Measurements from ENCODE around the gene ATG16L2.
"Not testable (repeated sequence)": the region's sequence is repeated elsewhere in the genome, so short reads cannot be mapped to it uniquely, and the experiment has no call there.

ATG16L2 gene

DNA sequence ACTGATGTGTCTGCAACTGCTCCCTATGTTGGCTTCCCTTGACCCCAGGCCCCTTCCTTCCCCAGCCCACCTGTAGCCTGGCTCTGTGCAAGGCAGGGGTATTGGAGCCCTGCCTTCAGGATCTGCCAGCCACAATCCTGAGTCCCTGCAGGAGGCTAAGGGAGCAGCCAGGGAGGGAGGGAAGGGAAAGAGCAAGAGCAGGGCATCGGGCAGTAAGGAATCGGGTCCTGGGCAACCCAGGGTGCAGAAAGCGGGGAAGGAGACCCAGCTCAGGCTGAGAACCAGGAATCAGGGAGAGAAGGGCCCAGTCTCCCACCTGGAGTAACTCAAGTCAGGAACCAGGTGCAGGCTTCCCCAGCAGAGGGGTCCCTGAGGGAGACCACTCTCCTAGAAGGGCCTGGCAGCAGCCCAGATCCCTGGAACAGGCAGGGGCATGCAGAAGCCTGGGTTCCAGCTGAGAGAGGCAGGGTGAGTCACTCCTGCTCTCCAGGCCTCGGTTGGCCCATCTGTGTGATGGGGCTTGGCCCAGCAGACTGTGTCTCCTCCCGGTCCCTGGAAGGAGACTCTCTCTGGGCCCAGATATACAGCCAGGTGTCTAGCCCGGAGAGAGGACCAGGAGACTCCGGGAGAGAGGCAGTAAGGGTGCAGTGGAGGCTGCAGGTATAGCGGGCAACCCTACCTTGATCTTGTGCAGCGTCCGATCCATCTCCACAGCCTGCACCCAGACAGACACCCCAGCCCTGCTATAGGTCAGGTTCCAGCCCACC is 33.7 kb upstream of the ATG16L2 start:
- no peak for DNase-seq

DNA sequence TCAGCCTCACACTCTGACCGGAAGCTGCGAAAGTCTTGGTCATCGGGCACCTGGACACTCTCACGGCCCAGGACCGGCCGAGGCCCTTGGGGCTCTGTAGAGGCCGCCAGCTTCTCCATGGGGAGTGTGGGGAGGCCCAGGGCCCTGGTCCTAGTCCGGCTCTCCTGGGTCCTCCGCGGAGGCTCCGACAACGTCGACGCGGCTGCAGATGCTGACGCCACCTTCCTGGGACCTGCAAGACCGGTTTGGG is 33.2 kb upstream of the ATG16L2 start:
- DNase-seq, result no peak

DNA sequence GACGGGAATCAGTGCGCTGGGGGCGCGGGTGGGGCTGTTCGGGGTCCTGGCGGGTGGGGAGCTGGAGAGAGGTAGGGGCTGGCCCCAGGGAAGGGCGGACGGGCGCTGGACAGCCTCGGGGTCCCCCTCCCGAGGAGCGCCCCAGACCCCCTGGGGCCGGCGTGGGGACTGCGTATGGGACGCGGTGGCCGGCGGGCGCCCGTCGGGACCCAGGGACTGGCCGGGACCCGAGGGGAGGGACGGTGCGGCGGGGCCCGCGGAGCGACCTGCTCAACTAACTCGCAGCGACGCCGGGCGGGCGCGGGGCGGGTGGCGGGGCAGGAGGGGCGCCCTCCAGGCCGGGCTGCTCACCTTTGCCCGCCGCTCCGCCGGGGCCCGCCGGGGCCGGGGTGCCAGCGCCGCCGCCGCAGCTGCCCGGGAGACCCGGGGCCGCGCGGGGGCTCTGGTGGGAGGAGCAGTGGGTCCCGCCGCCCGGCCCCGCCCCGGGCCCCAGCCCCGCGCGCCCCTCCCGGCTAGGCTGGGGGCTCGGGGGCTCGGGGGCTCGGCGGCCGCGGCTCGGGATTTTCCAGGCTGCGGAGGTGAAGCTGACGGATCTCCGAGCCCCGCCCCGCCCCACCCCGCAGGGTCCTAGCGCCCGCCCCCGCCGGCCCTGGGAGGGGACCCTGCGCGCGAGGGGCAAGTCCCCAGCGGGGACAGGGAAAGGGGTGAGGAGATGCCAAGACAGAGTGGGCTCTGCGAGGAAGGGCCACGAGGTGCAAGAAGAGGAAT is 32.7 kb upstream of the ATG16L2 start:
- DNase-seq, result peak; percentile 49

DNA sequence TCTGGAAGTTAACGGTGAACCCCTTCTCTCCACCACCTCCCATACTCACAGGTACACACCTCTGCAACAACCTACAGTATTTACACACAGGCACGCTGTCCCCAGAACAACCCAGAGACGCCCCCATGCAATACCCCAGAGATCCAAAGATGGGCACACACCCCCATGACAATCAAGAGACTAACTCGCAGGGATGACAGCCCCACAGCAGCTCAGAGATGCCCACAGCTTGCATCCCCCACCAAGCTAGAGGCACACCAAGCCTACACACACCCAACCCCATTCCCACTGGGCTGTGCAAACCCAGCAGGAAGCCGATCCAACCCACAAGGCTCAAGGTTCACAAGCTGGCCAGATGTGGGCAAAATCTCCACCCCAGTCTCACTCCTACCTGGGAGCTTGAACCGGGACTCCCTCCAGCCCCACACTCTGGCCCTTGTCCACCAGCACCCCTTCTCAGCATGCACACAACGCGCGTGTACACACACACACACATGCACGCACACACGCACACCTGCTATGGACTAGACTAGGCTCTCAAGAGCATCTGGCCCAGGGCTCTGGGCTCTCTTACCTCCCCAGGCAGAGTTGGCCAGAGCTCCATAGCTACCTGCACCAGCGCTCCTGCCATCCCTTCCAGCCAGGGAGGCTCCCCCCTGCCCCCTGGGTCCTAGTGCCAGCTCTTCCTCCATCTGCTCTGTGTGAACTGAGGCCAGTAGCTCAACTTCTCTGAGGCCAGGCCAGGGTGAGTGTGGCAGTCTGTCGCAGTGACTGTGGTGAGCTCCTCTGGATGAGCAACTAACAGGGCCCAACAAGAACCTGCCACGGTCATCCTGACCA is 31.9 kb upstream of the ATG16L2 start:
- no peak for DNase-seq

DNA sequence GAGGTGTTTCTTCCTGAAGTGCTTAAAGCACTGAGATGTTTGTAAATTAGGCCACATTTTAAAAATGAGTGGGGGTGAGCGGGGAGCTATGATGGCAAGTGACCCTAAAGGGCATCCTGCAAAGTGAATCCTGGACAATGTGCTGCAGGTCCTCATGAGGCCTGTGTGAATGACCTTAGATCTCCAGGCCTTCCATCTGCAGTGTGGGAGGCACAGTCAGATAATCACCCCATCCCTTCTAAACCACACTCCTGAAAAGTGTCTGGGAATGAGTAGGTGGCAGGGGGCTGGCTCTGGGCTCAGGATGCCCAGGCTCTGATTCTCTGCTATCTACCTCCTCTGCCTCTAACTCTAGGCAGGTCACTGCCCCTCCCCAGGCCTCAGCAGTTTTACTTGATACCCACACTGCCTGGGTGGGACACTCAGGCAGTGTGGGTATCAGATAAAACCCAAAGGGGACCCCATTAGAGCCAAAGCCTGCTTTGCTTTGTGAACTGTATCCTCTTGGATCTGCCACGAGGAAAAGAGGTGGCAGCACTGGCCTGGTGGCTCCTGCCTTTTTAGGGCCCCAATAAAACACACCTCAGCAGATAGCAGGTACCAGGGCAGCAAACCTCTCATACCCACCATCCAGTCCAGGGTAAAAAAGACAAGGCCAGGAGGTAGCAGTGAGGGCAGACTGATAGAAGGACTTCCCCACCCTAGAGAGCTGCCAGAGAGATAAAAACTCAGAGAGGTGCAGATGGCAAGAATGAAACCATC is 30.9 kb upstream of the ATG16L2 start:
- no peak for DNase-seq

DNA sequence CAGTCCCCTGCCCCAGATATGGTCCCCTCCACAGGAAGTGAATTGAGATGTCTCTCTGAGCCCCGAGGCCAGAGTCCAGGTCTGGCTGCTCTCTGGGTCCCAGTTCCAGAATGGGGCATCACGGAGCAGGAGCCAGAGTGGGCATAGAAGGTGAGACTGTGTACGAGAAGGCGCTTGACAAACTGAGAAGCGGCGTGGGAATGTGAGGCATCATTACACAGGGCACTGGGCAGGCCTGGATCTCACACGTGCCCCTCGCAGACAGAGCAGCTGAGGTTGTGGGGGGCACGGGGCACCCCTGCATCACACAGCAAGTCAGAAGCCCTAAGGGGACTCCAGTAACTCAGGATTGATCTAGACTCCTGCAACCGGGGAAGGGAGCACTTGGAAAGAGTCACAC is 29.5 kb upstream of the ATG16L2 start:
- no peak for DNase-seq

DNA sequence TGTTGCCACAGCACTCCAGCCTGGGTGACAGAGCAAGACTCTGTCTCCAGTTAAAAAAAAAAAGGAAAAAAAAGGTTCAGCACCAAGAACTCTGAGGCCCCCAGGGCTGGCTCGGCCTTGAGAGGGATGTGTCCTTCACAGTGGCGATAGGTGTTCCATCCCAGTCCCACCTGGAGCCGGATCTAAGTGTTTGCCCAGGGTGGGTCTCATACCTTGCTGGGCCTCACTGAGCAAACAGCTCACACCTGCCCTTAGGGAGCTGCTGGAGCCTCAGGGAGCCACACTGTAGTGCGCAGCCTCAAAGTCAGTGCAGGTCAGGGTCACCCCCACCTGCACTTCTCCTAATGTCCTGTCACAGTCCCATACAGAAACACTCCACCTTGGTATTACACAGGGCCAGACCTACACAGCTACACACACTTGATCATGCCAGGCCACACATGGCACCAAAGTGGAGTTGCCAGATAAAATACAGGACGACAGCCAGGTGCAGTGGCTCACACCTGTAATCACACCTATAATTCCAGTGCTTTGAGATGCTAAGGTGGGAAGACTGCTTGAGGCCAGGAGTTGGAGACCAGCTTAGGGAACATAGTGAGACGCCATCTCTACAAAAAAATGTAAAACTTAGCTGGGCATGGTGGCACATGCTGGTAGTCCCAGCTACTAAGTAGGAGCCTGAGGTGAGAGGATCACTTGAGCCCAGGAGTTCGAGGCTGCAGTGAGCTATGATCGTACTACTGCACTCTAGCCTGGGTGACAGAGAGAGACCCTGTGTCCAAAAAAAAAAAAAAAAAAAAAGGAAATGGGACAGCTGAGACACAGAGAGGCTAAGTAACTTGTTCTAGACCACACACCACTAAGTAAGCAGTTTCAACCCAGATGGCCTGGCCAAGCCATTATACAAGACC is 27.7 kb upstream of the ATG16L2 start:
- no peak for DNase-seq

DNA sequence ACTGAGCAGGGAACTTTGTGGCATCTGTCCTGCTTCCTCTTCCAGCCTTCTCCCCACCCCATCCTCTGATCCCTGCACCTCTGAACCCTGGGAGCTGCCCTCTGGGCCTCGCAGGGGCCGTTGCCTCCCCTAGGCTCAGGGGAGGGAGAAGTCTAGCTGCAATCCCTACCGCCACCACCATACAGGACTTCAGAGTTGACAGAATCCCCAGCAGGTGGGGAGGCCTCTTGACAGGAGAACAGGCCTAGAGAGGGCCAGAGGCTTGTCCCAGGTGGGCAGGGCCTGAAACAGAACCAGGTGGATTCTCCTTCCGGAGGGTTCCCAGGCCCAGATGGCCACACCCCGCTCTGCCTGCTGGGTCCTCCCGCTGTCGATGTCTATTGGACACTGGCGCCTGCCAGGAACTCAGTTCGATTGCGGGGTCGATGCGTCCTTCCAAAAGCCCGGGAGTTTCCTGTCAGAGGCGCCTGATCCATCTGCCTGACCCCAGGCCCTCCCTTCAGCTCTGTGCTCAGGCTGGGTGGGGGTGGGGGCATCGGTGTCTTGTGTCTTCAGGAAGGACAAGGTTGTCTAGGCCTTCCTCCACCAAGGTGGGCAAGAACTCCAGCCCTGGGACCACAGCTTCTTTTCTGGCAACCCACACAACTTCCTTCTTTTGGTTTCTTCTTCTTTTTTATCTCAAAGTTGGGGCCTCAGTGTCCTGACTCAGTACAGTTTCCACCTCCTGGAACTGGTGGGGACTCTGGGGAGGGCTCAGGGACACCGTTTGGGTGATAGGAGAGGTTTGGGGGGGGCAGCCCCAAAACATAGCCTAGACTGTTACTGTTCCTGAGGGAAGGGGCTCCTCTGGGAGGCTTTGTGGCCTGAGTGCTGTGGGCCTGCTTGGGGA is 26.8 kb upstream of the ATG16L2 start:
- peak; percentile 36 for DNase-seq

DNA sequence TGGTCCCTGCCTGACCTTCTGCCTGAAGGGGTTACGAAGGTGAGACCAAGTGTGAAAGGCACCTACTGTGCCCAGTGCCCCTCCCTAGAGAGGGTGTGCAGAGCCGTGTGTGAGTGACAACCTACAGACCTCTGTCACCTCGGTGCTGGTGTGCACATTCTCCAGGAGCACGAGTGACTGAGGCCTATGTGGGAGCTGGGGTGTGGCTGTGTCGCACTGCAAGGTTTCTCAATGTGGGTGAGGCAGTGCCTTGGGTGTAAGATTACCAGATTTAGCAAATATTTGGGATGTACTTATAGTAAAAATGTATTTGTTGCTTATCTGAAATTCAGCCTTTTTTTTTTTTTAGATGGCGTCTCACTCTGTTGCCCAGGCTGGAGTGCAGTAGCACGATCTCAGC is 26.0 kb upstream of the ATG16L2 start:
- no peak for DNase-seq

DNA sequence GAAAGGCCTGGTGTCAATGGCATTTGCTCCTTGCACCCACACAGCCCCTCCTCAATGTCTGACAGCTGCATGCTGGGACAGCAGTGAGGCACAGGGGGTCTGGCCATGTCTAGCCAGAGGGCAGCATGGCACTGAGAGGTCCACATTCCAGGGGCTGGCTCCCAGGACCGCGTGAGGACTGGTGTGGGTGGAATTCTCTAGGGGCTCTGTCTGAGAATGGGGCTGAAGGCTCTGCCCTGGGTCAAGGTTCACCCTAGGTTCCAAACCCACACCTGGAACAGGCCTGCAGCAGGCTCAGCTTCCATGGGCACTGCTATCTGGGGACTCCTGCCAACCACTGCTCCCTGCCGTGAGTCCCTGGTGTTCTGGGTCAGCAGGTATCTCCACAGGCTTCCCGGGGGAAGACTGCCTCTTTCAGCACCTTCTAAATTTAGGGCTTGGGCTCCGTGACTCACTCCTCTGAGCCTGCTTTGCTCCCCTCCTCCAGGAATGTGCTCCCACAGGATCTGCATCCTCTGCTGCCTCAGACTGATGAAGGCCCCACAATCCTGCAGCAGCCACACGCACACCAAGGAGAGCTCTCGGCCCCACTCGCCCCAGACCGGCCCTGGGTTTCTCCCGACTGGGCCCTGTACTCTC is 24.6 kb upstream of the ATG16L2 start:
- no peak for DNase-seq

DNA sequence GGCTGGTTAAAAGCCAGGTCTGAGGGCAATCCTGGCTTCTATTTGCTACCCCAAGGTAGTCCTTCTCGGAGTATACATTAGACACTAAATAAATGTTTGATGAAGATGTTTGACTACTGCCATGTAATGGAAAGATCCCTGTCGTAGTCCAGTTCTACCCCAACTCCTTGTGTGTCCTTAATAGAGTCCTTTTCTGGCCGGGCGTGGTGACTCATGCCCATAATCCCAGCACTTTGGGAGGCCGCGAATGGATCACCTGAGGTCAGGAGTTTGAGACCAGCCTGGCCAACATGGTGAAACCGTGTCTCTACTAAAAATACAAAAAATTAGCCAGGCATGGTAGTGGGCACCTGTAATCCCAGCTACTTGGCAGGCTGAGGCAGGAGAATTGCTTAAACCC is 23.0 kb upstream of the ATG16L2 start:
- not testable (repeated sequence) for DNase-seq

DNA sequence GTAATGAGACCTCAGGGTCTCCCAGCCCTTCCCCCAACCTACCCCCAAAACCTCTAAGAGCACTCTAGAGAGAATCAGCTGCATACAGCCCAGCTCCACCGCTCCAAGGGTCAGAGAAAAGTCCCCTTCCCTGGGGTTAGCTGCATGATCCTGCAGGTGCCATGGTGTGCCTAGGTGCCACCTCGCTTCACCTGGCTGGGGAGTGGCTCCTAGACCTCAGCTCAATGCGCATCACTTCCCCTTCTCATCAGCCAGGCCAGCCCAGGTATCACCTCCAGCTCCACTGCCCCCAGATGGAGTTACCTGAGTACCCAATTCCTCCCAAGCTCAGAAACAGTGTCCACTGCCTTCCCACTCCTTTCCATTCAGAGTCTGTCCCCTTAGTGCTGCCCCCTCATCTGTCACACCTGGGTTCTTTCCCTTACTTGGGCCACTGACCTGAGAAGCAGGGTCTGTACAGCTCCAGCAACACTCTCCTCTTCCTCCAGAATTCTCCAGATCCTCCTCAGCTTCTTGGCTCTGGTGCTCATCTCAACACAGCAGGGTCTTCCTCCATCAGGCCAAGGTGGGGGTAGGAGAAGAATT is 21.7 kb upstream of the ATG16L2 start:
- no peak for DNase-seq

DNA sequence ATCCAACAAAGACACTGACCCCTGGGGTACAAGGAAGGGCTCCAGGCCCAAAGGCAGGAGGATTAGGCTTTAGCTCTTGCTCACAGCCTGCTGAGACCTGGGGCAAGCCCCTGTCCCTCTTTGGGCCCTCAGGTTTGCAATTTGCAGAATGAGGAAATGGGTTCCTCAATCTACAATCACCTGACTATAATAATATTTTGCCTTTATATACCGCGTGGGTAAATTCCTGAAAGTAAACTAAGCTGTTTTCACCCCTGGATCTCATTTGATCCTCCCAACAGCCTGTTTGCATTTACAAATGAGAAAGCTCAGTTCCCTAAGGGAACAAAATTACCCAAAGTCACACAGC is 21.2 kb upstream of the ATG16L2 start:
- no peak for DNase-seq

DNA sequence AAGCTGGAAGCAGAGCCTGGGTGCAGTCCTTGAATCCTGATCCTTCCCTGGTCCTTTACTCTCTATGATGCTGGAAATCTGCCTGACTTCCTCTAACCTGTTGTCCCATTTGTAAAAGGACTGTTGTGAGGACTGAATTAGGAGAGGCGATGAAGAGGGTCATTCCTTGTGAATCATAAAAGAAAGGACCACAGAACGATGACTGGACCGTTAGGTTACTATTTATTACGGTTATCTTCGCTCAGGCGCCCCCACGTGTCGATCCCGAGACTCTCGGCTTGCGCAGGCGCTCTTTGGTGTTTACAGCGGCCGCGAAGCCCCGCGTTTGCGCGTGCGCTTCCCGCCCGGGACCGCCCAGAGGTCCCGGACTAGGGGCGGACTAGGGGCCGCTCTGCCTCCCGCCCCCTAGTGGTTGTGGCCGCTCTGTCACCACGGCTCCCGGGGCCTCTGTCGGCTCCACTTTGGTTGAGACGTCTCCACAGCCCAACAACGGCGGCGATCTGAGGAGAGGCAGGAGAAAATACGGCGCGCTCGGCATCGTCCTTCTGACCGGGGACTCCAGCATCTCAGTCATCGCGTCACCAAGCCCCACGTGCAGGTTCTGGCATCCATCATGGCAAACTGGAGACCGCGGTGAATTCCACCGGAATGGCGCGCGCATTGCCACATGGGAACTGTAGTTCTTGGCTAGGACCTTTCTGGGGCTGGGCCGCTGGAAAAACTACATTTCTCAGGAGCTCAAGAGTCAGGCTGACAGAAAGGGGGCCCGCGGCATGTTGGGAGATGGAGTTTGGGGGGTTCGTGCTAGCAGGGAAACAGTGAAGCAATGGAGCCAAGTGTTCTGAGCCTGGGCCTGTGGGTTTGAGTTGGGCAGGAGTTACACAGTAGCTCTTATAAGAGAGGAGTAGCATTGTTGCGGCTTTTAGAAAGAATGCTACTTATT is 20.5 kb upstream of the ATG16L2 start, which contains the start of gene STARD10:
STARD10 (minus strand) TSS at position 623 of the 943 bp plus-strand sequence. CDS start 12,866 bp downstream, outside the sequence.
- DNase-seq, result peak; percentile 95

DNA sequence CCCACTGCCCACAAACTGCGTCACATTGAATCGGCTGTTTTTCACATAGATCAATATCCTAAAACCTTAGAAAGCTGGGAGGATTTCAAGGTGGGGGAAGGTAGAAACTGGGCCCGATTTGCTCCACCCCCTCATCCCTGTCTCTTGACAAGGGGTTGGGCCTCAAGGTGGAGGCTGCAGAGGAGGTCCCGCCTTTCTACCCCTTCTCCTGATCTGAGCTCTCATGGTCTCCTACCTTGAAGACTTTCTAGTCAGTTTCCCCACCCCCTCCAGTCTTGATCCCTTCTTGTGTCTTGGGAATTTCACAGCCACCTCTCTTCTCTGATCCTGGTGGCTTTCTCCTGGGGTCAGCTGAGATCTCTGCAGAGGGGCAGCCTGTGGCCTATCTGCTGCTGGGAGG is 15.8 kb upstream of the ATG16L2 start:
- DNase-seq, result no peak

DNA sequence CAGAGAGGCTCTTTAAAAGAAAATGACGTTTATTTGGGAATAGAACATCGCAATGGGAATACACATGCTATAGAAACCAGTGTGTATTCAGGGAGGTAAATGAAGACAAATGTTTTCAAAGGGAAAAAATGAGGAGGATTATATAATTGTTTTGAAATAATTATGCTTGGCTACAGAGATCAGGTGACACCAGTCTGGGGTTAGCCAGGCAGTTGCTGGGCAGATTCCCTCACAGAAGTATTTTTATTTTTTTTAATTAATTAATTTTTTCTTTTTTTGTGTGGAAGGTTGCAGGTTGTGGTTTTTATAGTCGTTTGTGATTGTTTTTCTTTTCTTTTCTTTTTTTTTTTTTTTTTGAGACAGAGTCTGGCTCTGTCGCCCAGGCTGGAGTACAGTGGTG is 14.8 kb upstream of the ATG16L2 start:
- no peak for DNase-seq

DNA sequence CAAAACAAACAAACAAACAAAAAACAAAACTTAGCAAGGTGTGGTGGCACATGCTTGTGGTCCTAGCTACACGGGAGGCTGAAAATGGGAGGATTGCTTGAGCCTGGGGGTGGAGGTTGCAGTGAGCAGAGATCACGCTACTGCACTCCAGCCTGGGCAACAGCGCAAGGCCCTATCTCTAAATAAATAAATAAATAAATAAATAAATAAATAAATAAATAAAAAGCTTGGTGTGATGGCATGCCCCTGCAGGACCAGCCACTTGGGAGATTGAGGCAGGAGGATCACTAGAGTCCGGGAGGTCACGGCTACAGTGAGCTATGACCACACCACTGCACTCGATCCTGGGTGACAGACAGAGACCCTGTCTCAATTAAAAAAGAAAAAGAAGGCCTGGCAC is 11.4 kb upstream of the ATG16L2 start:
- DNase-seq, result no peak

DNA sequence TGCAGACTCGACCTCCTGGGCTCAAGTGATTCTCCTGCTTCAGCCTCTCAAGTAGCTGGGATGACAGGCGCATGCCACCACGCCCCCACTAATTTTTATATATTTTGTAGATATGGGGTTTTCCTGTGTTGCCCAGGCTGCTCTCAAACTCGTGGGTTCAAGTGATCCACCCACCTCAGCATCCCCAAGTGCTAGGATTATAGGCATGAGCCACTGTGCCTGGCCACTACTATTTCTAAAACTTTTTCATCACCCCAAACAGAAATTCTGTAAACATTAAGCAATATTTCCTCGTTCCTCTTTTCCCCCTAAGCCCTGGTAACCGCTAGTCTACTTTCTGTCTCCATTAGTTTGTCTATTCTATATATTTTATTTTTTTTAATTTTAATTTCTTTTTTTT is 9.0 kb upstream of the ATG16L2 start:
- DNase-seq, result no peak

DNA sequence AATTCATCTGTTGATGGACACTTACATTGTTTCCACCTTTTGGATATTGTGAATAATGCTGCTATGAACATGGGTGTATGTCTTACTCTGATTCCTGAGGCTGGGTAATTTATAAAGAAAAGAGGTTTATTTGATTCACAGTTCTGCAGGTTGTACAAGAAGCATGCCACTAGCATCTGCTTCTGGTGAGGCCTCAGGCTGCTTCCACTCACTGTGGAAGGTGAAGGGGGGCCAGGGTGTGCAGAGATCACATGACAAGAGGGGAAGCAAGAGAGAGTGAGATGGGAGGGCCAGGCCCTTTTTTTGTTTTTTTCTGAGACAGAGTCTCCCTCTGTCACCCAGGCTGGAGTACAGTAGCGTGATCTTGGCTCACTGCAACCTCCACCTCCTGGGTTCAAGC is 7.8 kb upstream of the ATG16L2 start:
- DNase-seq, result not testable (repeated sequence)

Measured in activated CD4-positive, alpha-beta T cell treated with anti-CD3 and anti-CD28 coated beads for 48 hours (primary cell).